Measurements from ENCODE around the gene SLC38A1.
"Not testable (repeated sequence)": the region's sequence is repeated elsewhere in the genome, so short reads cannot be mapped to it uniquely, and the experiment has no call there.

The SLC38A1 gene

DNA sequence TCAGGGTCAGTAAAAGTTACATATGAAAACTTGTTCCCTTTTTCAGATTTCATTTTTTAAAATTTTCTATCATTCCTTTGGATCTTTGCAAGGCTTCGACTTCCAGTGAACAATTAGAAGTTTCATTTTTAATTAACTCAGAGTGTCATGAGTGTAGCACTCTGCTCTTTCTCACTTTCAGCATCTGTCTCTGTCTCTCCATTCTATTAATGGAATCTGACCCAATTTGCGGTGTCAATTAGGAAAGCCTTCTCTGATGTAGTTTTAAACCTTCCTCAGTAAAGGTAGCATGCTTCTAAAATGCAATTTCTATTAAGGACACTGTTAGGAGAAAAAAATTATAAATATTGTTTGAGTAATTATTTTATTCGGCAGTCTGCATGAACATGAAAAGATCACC lies 68.3 kb downstream of the SLC38A1 start:
- DNase-seq (ENCODE audit: low spot score) = no peak
- TF ChIP-seq, protein P1, sequence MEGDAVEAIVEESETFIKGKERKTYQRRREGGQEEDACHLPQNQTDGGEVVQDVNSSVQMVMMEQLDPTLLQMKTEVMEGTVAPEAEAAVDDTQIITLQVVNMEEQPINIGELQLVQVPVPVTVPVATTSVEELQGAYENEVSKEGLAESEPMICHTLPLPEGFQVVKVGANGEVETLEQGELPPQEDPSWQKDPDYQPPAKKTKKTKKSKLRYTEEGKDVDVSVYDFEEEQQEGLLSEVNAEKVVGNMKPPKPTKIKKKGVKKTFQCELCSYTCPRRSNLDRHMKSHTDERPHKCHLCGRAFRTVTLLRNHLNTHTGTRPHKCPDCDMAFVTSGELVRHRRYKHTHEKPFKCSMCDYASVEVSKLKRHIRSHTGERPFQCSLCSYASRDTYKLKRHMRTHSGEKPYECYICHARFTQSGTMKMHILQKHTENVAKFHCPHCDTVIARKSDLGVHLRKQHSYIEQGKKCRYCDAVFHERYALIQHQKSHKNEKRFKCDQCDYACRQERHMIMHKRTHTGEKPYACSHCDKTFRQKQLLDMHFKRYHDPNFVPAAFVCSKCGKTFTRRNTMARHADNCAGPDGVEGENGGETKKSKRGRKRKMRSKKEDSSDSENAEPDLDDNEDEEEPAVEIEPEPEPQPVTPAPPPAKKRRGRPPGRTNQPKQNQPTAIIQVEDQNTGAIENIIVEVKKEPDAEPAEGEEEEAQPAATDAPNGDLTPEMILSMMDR (IDR thresholded peaks at IDR 0.05; ENCODE audit: extremely low read depth, missing control alignments) = no peak

DNA sequence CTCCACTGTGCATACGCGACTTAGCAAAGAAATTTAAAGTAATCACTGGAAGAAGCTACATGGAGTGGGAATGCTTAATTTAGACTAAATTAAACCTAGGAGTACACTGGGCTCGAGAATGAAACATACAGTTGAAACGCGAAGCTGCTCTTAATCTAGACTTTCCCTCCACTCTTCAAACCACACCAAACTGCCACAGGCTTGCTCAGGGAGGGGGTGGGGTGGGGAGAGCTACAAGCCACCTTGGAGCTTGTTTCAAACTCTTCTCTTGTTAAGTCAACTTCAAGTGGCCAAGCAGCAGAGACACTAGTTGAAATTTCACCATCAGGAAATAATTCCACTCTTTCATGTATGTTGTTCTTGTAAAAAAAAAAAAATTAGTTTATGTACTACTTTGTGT lies 69.9 kb downstream of the SLC38A1 start:
- no peak for DNase-seq (ENCODE audit: low spot score)

DNA sequence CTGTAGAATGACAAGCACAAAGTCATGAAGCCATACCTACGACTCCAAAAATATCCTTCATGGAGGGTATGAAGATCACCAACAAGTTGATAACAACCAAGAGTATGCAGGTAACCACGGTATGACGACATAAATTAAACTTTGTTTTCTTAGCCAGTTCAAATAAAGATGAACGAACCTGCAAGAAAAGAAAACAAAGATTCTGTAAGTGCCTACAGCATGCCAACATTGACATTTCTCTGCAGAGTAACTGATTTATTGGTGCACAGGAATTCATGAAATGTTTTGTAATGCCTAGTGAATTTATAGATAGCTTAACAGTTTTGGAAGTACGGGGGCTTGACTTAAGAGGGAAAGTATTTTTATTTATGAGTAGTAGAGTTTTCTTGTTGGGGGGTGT lies 71.0 kb downstream of the SLC38A1 start:
- TF ChIP-seq, protein P1 (IDR thresholded peaks at IDR 0.05; ENCODE audit: extremely low read depth, missing control alignments) = no peak
- DNase-seq (ENCODE audit: low spot score) = no peak

More for the DNA sequence above, 69.9 kb downstream of the SLC38A1 start:
- TF ChIP-seq, protein P1 (IDR thresholded peaks at IDR 0.05; ENCODE audit: extremely low read depth, missing control alignments) = no peak

DNA sequence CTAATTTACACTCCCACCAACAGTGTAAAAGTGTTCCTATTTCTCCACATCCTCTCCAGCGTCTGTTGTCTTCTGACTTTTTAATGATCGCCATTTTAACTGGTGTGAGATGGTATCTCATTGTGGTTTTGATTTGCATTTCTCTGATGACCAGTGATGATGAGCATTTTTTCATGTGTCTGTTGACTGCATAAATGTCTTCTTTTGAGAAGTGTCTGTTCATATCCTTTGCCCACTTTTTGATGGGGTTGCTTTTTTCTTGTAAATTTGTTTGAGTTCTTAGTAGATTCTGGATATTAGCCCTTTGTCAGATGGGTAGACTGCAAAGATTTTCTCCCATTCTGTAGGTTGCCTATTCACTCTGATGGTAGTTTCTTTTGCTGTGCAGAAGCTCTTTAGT lies 78.3 kb downstream of the SLC38A1 start:
- not testable (repeated sequence) for DNase-seq (ENCODE audit: low spot score)

DNA sequence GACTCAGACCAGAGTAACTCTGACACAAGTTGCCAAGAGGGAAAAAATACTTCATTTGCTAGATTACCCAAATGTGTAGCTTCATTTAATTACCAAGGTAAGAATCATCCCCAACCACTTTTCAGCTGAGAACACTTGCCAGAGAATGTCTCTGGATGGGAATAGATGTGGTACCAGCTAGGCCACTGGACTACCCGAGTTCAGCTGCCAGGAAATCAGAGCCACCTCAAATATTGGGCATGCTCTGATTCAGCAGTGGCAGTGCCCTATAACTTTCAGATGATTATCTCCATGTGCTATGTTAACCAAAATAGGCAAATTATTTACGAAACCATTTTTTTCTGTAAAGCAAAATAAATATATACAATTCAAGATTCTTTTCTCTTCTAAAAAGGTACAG lies 80.7 kb downstream of the SLC38A1 start:
- DNase-seq (ENCODE audit: low spot score) = no peak
- TF ChIP-seq, protein P1 (IDR thresholded peaks at IDR 0.05; ENCODE audit: extremely low read depth, missing control alignments) = no peak

DNA sequence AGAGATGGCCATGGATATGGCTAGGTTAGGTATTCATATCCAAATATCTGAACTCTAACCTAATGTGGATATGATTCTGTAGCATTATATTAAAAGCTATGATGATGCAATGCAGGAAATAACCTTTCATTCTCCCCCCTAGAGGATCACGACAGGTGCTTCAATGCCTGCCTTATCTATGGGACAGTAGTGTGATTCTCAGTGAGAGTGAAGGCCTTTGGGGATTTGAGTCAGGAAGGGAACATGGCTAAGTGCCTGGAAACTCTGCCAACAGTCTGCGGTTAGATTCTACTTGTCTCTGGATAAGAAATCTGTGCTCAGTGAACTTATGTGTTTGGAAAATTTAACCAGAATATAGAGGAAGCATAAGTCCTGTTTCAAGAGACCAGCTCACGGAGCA lies 81.8 kb downstream of the SLC38A1 start:
- TF ChIP-seq, protein P1 (IDR thresholded peaks at IDR 0.05; ENCODE audit: extremely low read depth, missing control alignments) = no peak
- no peak for DNase-seq (ENCODE audit: low spot score)

DNA sequence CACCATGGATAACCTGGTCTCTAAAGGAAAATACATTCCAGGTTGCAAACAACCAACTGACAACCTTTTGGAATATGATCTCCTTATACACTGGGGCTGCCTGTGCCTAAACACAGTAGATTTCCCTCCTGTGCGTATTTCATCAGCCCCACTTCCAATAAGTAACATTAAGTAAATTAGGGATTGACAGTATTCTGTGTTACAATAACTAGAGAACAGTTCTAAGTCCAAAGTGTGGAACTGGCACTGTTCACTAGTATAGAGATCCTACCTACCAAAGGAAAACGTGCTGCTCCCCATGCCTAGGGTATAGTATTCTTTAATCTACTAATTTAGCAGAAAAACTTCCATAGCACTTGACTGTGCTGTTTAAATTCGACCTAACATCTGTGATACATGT lies 82.8 kb downstream of the SLC38A1 start:
- DNase-seq (ENCODE audit: low spot score) = no peak
- TF ChIP-seq, protein P1 (IDR thresholded peaks at IDR 0.05; ENCODE audit: extremely low read depth, missing control alignments) = no peak

DNA sequence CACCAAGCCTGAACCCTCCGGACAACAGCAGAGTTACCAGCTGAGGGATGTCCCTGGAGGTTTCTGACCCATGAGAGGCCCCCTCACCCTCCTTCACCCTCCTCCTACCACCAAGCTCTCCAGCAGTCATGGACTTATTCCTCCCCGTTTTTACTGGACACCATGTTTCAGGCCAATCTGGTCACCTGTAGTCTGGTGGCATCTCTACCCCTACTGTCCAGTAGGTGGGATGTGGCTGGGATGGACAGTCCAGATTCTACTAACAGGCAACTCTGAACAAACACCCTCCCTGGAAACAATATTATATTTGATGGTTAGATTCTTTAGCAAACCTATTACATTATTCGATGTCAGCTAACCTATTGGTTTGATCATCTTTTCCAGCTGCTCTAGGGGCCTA lies 83.2 kb downstream of the SLC38A1 start:
- no peak for DNase-seq (ENCODE audit: low spot score)
- TF ChIP-seq, protein P1 (IDR thresholded peaks at IDR 0.05; ENCODE audit: extremely low read depth, missing control alignments) = no peak
